Stimulated activated CD4-positive, alpha-beta T cell treated with anti-CD3 and anti-CD28 coated beads, TNF-alpha, amount 100 ng/mL, for 4 hours (primary cell): ENCODE data around the gene UBR1.
"Not testable (repeated sequence)": the region's sequence is repeated elsewhere in the genome, so short reads cannot be mapped to it uniquely, and the experiment has no call there.

ENCODE experiments used
- DNase-seq, 3 experiments: peaks; one replicate each; pipeline ENCODE4 v3.0.0-alpha.2; 2020; ENCODE audit warnings: low read depth in 3 of 3

Gene UBR1

GRCh38 chr15:42914728-42915497, 190.9 kb downstream of the UBR1 start:
- DNase-seq: no peak

GRCh38 chr15:42911058-42911592, 194.7 kb downstream of the UBR1 start:
- DNase-seq: no peak

GRCh38 chr15:42908538-42908937, 197.3 kb downstream of the UBR1 start:
- DNase-seq: no peak

- no peak for DNase-seq
These were observed 202.2 kb downstream of the UBR1 start for GRCh38 chr15:42903388-42904324.

DNA sequence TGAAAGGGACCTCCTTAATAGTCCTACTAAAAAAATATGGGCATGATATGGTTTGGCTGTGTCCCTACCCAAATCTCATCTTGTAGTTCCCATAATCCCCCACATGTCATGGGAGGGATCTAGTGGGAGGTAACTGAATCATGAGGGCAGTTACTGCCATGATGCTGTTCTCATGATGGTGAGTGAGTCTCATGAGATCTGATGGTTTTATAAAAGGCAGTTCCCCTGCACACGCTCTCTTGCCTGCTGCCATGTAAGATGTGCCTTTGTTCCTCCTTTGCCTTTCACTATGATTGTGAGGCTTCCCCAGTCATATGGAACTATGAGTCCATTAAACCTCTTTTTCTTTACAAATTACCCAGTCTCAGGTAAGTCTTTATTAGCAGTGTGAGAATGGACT, 211.9 kb downstream of the UBR1 start:
- DNase-seq: not testable (repeated sequence)
